Measurements from ENCODE around the gene ILK. TPM values are rescaled to one million over a fixed set of nuclear protein-coding genes. Genes with fewer than 3 reads are reported as not detected.

The ILK gene
- total and polyA plus RNA-seq, 10 donors = 71.4 to 194 (median 126) TPM

DNA sequence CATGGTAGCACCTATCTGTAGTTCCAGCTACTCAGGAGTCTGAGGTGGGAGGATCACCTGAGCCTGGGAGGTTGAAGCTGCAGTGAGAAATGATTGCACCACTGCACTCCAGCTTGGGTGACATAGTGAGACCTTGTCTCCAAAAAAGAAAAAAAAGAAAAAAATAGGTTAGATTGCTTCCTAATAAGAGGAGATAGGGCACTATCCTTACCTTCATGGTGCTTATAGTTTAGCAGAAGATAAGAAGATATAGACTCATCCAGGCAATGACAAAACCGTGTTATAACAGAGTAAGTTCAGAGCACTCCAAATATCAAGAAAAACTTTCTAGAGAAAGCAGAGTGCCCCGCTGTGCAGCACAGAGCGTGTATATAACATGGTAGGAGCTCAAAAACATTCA, 42.3 kb upstream of the ILK start:
- Histone ChIP-seq H3K27me3 (replicated peaks in 1 of 7) (no peaks in the 10 kb centered on the region), H3K4me1 (peaks cover 0 to 8% (median 2%) of the 10 kb centered on the region in 6 donors), H3K36me3 (peaks cover 0 to 36% (median 3%) of the 10 kb centered on the region in 6 donors), H3K4me3 (no peak overlapping the region), H3K27ac (no peak overlapping the region), H3K9me3 (no peaks in the 10 kb centered on the region)
- TF ChIP-seq POLR2A (IDR thresholded peaks at IDR 0.05) (no peak), POLR2AphosphoS5 (IDR thresholded peaks at IDR 0.05) (no peak)
- TF ChIP-seq, protein P1, sequence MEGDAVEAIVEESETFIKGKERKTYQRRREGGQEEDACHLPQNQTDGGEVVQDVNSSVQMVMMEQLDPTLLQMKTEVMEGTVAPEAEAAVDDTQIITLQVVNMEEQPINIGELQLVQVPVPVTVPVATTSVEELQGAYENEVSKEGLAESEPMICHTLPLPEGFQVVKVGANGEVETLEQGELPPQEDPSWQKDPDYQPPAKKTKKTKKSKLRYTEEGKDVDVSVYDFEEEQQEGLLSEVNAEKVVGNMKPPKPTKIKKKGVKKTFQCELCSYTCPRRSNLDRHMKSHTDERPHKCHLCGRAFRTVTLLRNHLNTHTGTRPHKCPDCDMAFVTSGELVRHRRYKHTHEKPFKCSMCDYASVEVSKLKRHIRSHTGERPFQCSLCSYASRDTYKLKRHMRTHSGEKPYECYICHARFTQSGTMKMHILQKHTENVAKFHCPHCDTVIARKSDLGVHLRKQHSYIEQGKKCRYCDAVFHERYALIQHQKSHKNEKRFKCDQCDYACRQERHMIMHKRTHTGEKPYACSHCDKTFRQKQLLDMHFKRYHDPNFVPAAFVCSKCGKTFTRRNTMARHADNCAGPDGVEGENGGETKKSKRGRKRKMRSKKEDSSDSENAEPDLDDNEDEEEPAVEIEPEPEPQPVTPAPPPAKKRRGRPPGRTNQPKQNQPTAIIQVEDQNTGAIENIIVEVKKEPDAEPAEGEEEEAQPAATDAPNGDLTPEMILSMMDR (IDR thresholded peaks at IDR 0.05 in 8 of 11, conservative IDR thresholded peaks at IDR 0.05 in 3 of 11) = no peak
- no peak for DNase-seq
- intact Hi-C loops (cut with DNase I; ENCODE audit: low total_unique reads) = no loop called here
- 90 to 98% (median 94%) methylated on average over 3 of the region's 3 CpGs for WGBS, 5 donors

DNA sequence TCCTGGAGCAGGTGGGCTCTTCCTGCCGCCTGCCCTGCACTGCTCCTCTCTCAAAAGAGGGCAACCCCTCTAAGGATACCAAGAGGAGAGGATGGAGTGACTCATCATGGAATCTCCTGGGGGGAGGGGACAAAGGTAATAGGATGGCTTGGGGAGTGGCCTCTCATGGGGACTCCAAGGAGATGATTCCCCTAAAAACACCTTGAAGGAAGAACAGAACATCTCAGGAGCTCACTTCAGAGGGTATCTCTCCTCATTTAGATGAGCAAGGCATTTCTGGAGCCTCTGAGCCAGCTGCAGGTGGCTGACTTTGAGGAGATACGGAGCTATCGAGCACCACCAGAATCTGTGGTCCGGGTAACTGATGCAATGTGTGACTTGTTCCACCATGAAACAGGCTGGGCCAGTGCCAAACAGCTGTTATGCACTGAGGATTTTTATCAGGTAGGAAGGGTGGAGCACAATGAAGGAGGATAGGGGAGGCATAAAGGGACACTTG, 40.4 kb upstream of the ILK start:
- 80 to 100% (median 88%) methylated on average over 4 of the region's 4 CpGs for WGBS, 5 donors

DNA sequence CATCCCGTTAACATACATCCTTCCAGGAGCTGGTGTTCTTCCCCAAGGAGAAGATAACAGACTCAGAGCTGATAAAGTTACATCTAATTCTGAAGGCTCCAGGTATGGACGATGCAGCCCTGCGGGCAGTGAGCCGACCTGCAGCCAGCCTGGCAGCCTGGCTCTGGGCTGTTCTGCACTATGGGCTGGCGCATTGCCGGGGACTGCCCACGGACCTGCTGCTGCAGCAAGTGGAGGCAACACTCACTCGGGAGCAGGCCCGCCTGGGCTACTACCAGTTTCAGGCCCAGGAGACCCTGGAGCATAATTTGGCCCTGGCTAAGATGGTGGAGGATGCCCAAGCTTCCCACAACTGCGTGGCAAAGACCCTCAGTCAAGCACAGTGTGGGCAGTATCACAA, 39.9 kb upstream of the ILK start:
- H3K27ac ChIP-seq = no peak overlapping the region
- no peak overlapping the region for H3K4me3 ChIP-seq
- DNase-seq = no peak
- H3K36me3 ChIP-seq = peaks cover 0 to 34% (median 0%) of the 10 kb centered on the region in 6 donors
- no peaks in the 10 kb centered on the region for H3K9me3 ChIP-seq
- H3K27me3 ChIP-seq (replicated peaks in 1 of 7) = no peaks in the 10 kb centered on the region
- peaks cover 0 to 14% (median 7%) of the 10 kb centered on the region in 6 donors for H3K4me1 ChIP-seq
- TF ChIP-seq POLR2AphosphoS5 (IDR thresholded peaks at IDR 0.05) = peak in 1 of 3 donors; percentile 26
- no peak for TF ChIP-seq POLR2A (IDR thresholded peaks at IDR 0.05)
- intact Hi-C loops (cut with DNase I; ENCODE audit: low total_unique reads) = no loop called here
- WGBS, 5 donors = 77 to 88% (median 84%) methylated on average over 9 to 10 of the region's 10 CpGs

More for the DNA sequence above, 40.4 kb upstream of the ILK start:
- no peaks in the 10 kb centered on the region for H3K9me3 ChIP-seq
- H3K4me3 ChIP-seq = no peak overlapping the region
- no peaks in the 10 kb centered on the region for H3K27me3 ChIP-seq (replicated peaks in 1 of 7)
- H3K4me1 ChIP-seq = peaks cover 0 to 9% (median 3%) of the 10 kb centered on the region in 6 donors
- DNase-seq = no peak
- intact Hi-C loops (cut with DNase I; ENCODE audit: low total_unique reads) = no loop called here
- peaks cover 0 to 37% (median 0%) of the 10 kb centered on the region in 6 donors for H3K36me3 ChIP-seq
- no peak overlapping the region for H3K27ac ChIP-seq
- TF ChIP-seq POLR2A (IDR thresholded peaks at IDR 0.05) = no peak
- TF ChIP-seq, protein P1 (IDR thresholded peaks at IDR 0.05 in 8 of 11, conservative IDR thresholded peaks at IDR 0.05 in 3 of 11) = no peak
- no peak for TF ChIP-seq POLR2AphosphoS5 (IDR thresholded peaks at IDR 0.05)

DNA sequence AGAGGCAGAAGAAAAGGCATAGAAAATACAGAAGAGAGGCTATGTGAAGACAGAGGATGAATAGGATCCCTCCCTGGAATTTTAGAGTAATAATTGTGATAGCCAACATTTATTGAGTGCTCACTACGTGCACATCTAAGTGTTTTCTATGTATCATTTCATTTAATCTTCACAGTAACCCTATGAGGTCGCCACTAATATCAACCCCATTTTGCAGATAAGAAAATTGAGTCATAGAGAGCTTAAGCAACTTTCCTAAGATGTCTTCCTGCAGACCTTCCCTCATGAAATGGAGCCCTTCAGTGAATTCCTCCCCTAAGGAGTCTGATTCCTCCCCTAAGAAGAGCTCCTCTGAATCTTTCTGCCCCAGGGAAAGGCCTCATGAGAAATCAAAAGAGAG, 38.2 kb upstream of the ILK start:
- Histone ChIP-seq H3K27ac (no peak overlapping the region), H3K27me3 (replicated peaks in 1 of 7) (no peaks in the 10 kb centered on the region), H3K9me3 (no peaks in the 10 kb centered on the region), H3K36me3 (peaks cover 0 to 31% (median 0%) of the 10 kb centered on the region in 6 donors), H3K4me3 (no peak overlapping the region), H3K4me1 (peaks cover 0 to 18% (median 8%) of the 10 kb centered on the region in 6 donors)
- intact Hi-C loops (cut with DNase I; ENCODE audit: low total_unique reads) = no loop called here
- no peak for DNase-seq
- 68 to 94% (median 86%) methylated on average over 2 of the region's 2 CpGs for WGBS, 5 donors
- TF ChIP-seq POLR2A (IDR thresholded peaks at IDR 0.05) = no peak
- no peak for TF ChIP-seq POLR2AphosphoS5 (IDR thresholded peaks at IDR 0.05)
- TF ChIP-seq, protein P1 (IDR thresholded peaks at IDR 0.05 in 8 of 11, conservative IDR thresholded peaks at IDR 0.05 in 3 of 11) = no peak
